Measurements from ENCODE around the gene DGKG. TPM values are rescaled to one million over a fixed set of nuclear protein-coding genes. Genes with fewer than 3 reads are reported as not detected.

Gene DGKG
- total and polyA plus RNA-seq, 9 of the 15 experiments (the other 6 are each of a cell fraction or from before 2014, with no cell fraction given) = 0.01 to 0.36 (median 0.15) TPM

- ChIA-PET CTCF (ENCODE audit: low intra/inter-chr PET ratio) (no interaction called here), POLR2A (no interaction called here)
- Histone ChIP-seq H3K27ac (ENCODE audit: extremely low read depth, low read depth, low read length) (no peak overlapping the region), H2AFZ (ENCODE audit: low read depth, low read length) (no peak overlapping the region), H3K36me3 (ENCODE audit: control insufficient read depth, insufficient read depth, low read length) (no peaks in the 10 kb centered on the region), H3K4me3 (no peak overlapping the region), H3K9ac (ENCODE audit: insufficient read depth in 1 of 2, low read depth in 2 of 2, low read length in 2 of 2) (no peak overlapping the region), H3K4me1 (replicated peaks in 1 of 2; ENCODE audit: control insufficient read depth in 2 of 2, insufficient read depth in 2 of 2, low read length in 2 of 2) (no peaks in the 10 kb centered on the region), H3K9me1 (ENCODE audit: control insufficient read depth, insufficient read depth, low read length) (no peaks in the 10 kb centered on the region), H4K20me1 (replicated peaks; ENCODE audit: control insufficient read depth, insufficient read depth, low read length) (no peaks in the 10 kb centered on the region), H3K4me2 (ENCODE audit: insufficient read depth, low read length) (no peak overlapping the region), H3K27me3 (ENCODE audit: control insufficient read depth in 2 of 2, insufficient read depth in 2 of 2, low read length in 2 of 2) (peaks cover 10 to 32% of the 10 kb centered on the region in 2 experiments; a peak in 4 of 5 replicates), H3K79me2 (ENCODE audit: control insufficient read depth, insufficient read depth, low read length) (no peaks in the 10 kb centered on the region), H3K9me3 (replicated peaks; ENCODE audit: control insufficient read depth, insufficient read depth, low read depth, low read length) (no peaks in the 10 kb centered on the region)
- no peak for FAIRE-seq
- intact Hi-C loops (cut with micrococcal nuclease) (no loop called here), in situ Hi-C loops (cut with MboI) (no loop called here)
- 1% methylated on average over 8 of the region's 8 CpGs for WGBS (ENCODE audit: insufficient coverage, low coverage, missing lambda C conversion rate)
- no peak for TF ChIP-seq CCNT2 (IDR thresholded peaks at IDR 0.05; ENCODE audit: borderline replicate concordance, extremely low read depth, insufficient read length, low read depth, low read length)
- no peak for TF ChIP-seq FOXJ3 (CRISPR knock-in tag; IDR thresholded peaks at IDR 0.05)
- TF ChIP-seq FIP1L1 (IDR thresholded peaks at IDR 0.05; ENCODE audit: low read depth, low read length, poor library complexity, severe bottlenecking) = no peak
- no peak for TF ChIP-seq POLR2H (tag; IDR thresholded peaks at IDR 0.05; ENCODE audit: low read depth)
- no peak for TF ChIP-seq ETV6 (IDR thresholded peaks at IDR 0.05; ENCODE audit: borderline replicate concordance in 1 of 2, low read depth in 2 of 2, low read length in 1 of 2)
- no peak for TF ChIP-seq ETV6 (CRISPR knock-in tag; IDR thresholded peaks at IDR 0.05; ENCODE audit: borderline replicate concordance)
- no peak for TF ChIP-seq CC2D1A (IDR thresholded peaks at IDR 0.05)
- no peak for TF ChIP-seq ASH1L (IDR thresholded peaks at IDR 0.05; ENCODE audit: borderline replicate concordance, low read depth, partially characterized antibody)
- TF ChIP-seq ZNF57 (CRISPR knock-in tag; IDR thresholded peaks at IDR 0.05) = no peak
- no peak for TF ChIP-seq ILK (tag; IDR thresholded peaks at IDR 0.05; ENCODE audit: borderline replicate concordance, low read depth)
- TF ChIP-seq ILF3 (IDR thresholded peaks at IDR 0.05; ENCODE audit: borderline replicate concordance) = no peak
- TF ChIP-seq RBFOX2 (IDR thresholded peaks at IDR 0.05; ENCODE audit: low read depth, low read length) = no peak
- no peak for TF ChIP-seq CHD4 (IDR thresholded peaks at IDR 0.05; ENCODE audit: insufficient read depth, insufficient replicate concordance, low read depth, low read length, poor library complexity, severe bottlenecking)
- ATAC-seq = no peak
- no peak for DNase-seq (ENCODE audit: extremely low read depth in 1 of 4, low spot score in 3 of 4)
- BruUV-seq (replicated peaks) = no TSS peak
Observed at GRCh38 chr3:186284349-186284652, 77.7 kb downstream of the DGKG start.
